A673 (cell line): ENCODE measurements around the gene CAP2.

ENCODE experiments used
- EZH2 ChIP-seq: fragments of 200-600 bp; sonication (generic); IDR thresholded peaks from 2 replicates; pipeline ENCODE4 v1.6.1; 2017; ENCODE audit warnings: borderline replicate concordance, low read depth, mild to moderate bottlenecking, mixed read lengths, antibody characterized with exemption, low read length; ENCODE audit not compliant: poor library complexity, severe bottlenecking
- TF ChIP-seq, protein P1 (sequence below): fragments of 300-800, 200-600 bp; sonication (generic); conservative IDR thresholded peaks from 2 replicates; pipeline ENCODE4 v1.5.1; 2017; ENCODE audit warnings: low read depth, mild to moderate bottlenecking, antibody characterized with exemption, low read length, moderate library complexity, mixed read lengths

DNA sequence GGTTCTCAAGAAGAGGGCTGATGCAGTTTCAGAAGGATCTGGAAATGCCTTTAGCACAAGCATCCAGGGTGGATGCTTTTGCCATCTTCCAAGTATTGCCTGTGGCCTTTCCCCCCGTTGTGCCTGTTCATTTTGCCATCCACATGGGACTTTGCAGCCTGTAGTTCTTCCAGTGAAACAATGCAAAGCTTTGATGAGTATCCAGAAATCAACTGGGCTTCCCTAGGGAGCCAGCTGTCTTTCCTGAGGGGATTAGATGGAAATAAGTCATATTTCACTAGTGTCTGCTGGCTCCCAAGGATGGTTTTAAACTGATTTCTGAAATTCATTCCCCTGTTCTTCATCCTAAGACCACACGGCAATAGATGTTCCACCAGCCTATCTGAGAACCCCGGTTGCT lies 63.3 kb downstream of the CAP2 start:
- TF ChIP-seq, protein P1, sequence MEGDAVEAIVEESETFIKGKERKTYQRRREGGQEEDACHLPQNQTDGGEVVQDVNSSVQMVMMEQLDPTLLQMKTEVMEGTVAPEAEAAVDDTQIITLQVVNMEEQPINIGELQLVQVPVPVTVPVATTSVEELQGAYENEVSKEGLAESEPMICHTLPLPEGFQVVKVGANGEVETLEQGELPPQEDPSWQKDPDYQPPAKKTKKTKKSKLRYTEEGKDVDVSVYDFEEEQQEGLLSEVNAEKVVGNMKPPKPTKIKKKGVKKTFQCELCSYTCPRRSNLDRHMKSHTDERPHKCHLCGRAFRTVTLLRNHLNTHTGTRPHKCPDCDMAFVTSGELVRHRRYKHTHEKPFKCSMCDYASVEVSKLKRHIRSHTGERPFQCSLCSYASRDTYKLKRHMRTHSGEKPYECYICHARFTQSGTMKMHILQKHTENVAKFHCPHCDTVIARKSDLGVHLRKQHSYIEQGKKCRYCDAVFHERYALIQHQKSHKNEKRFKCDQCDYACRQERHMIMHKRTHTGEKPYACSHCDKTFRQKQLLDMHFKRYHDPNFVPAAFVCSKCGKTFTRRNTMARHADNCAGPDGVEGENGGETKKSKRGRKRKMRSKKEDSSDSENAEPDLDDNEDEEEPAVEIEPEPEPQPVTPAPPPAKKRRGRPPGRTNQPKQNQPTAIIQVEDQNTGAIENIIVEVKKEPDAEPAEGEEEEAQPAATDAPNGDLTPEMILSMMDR = no peak
- TF ChIP-seq EZH2 = no peak
